Rectal smooth muscle tissue (tissue), 1 donor: ENCODE data around the gene RELL2.

Source experiments
- H3K27ac ChIP-seq: one replicate; pipeline ENCODE4 v1.7.0; 2013; ENCODE audit warnings: low read depth, low read length, inconsistent platforms
- H3K27me3 ChIP-seq: one replicate; pipeline ENCODE4 v1.7.0; 2013; ENCODE audit warnings: low read length; ENCODE audit not compliant: control insufficient read depth, insufficient read depth
- H3K36me3 ChIP-seq: one replicate; pipeline ENCODE4 v1.7.0; 2013; ENCODE audit warnings: low read length; ENCODE audit not compliant: control insufficient read depth, insufficient read depth
- H3K4me1 ChIP-seq: one replicate; pipeline ENCODE4 v1.7.0; 2013; ENCODE audit warnings: low read length; ENCODE audit not compliant: control insufficient read depth, insufficient read depth
- H3K4me3 ChIP-seq: one replicate; pipeline ENCODE4 v1.7.0; 2013; ENCODE audit warnings: low read length
- H3K9ac ChIP-seq: one replicate; pipeline ENCODE4 v1.7.0; 2013; ENCODE audit warnings: low read length

Gene RELL2

GRCh38 chr5:141630570-141631140, 6.1 kb upstream of the RELL2 start:
- Histone ChIP-seq H3K27me3 (no peaks in the 10 kb centered on the region), H3K4me3 (no peak overlapping the region), H3K4me1 (peaks cover 8% of the 10 kb centered on the region), H3K9ac (no peak overlapping the region), H3K27ac (no peak overlapping the region), H3K36me3 (peaks cover 27% of the 10 kb centered on the region)

GRCh38 chr5:141632650-141633049, 4.1 kb upstream of the RELL2 start:
- no peak overlapping the region for H3K9ac ChIP-seq
- peaks cover 18% of the 10 kb centered on the region for H3K4me1 ChIP-seq
- peaks cover 19% of the 10 kb centered on the region for H3K36me3 ChIP-seq
- H3K27me3 ChIP-seq, result no peaks in the 10 kb centered on the region
- no peak overlapping the region for H3K4me3 ChIP-seq
- H3K27ac ChIP-seq, result no peak overlapping the region

- Histone ChIP-seq H3K36me3 (peaks cover 8% of the 10 kb centered on the region), H3K9ac (no peak overlapping the region), H3K27ac (no peak overlapping the region), H3K4me1 (peaks cover 19% of the 10 kb centered on the region), H3K27me3 (no peaks in the 10 kb centered on the region), H3K4me3 (no peak overlapping the region)
Observed at GRCh38 chr5:141633871-141634561, 2.8 kb upstream of the RELL2 start.

- no peak overlapping the region for H3K27ac ChIP-seq
- H3K9ac ChIP-seq, result no peak overlapping the region
- H3K4me3 ChIP-seq, result no peak overlapping the region
Observed at GRCh38 chr5:141634720-141635119, 2.1 kb upstream of the RELL2 start.

GRCh38 chr5:141635646-141636045, 1.2 kb upstream of the RELL2 start:
- no peak overlapping the region for H3K9ac ChIP-seq
- peak overlapping the region; percentile 99 for H3K4me3 ChIP-seq
- peaks cover 19% of the 10 kb centered on the region for H3K4me1 ChIP-seq
- no peaks in the 10 kb centered on the region for H3K36me3 ChIP-seq
- H3K27ac ChIP-seq, result no peak overlapping the region
- no peaks in the 10 kb centered on the region for H3K27me3 ChIP-seq

More at GRCh38 chr5:141634720-141635119, 2.1 kb upstream of the RELL2 start:
- Histone ChIP-seq H3K4me1 (peaks cover 19% of the 10 kb centered on the region), H3K36me3 (peaks cover 2% of the 10 kb centered on the region), H3K27me3 (no peaks in the 10 kb centered on the region)

- peaks cover 19% of the 10 kb centered on the region for H3K4me1 ChIP-seq
- no peaks in the 10 kb centered on the region for H3K27me3 ChIP-seq
- H3K36me3 ChIP-seq, result no peaks in the 10 kb centered on the region
- peak overlapping the region; percentile 87 for H3K9ac ChIP-seq
- H3K27ac ChIP-seq, result peak overlapping the region; percentile 72
- peak overlapping the region; percentile 99 for H3K4me3 ChIP-seq
Observed at GRCh38 chr5:141636106-141636412, 738 bp upstream of the RELL2 start.

- no peak overlapping the region for H3K9ac ChIP-seq
- H3K4me3 ChIP-seq, result peak overlapping the region; percentile 99
- H3K36me3 ChIP-seq, result no peaks in the 10 kb centered on the region
- no peak overlapping the region for H3K27ac ChIP-seq
- H3K4me1 ChIP-seq, result peaks cover 19% of the 10 kb centered on the region
- H3K27me3 ChIP-seq, result no peaks in the 10 kb centered on the region
Observed at GRCh38 chr5:141637123-141637766, 448 bp downstream of the RELL2 start.

GRCh38 chr5:141637767-141638419, 1.1 kb downstream of the RELL2 start:
- Histone ChIP-seq H3K9ac (no peak overlapping the region), H3K4me3 (peak overlapping the region; percentile 99), H3K4me1 (peaks cover 19% of the 10 kb centered on the region), H3K27me3 (no peaks in the 10 kb centered on the region), H3K36me3 (no peaks in the 10 kb centered on the region), H3K27ac (no peak overlapping the region)

GRCh38 chr5:141638771-141639170, 2.0 kb downstream of the RELL2 start:
- no peak overlapping the region for H3K9ac ChIP-seq
- no peak overlapping the region for H3K4me3 ChIP-seq
- peaks cover 19% of the 10 kb centered on the region for H3K4me1 ChIP-seq
- no peaks in the 10 kb centered on the region for H3K27me3 ChIP-seq
- H3K27ac ChIP-seq, result no peak overlapping the region
- no peaks in the 10 kb centered on the region for H3K36me3 ChIP-seq

GRCh38 chr5:141639357-141640050, 2.7 kb downstream of the RELL2 start:
- Histone ChIP-seq H3K27ac (no peak overlapping the region), H3K27me3 (no peaks in the 10 kb centered on the region), H3K36me3 (no peaks in the 10 kb centered on the region), H3K4me3 (no peak overlapping the region), H3K9ac (no peak overlapping the region), H3K4me1 (peaks cover 19% of the 10 kb centered on the region)

- H3K9ac ChIP-seq, result no peak overlapping the region
- no peak overlapping the region for H3K27ac ChIP-seq
- peaks cover 17% of the 10 kb centered on the region for H3K4me1 ChIP-seq
- no peaks in the 10 kb centered on the region for H3K27me3 ChIP-seq
- H3K36me3 ChIP-seq, result no peaks in the 10 kb centered on the region
- H3K4me3 ChIP-seq, result no peak overlapping the region
Observed at GRCh38 chr5:141640051-141640415, 3.2 kb downstream of the RELL2 start.

- H3K4me1 ChIP-seq, result peaks cover 11% of the 10 kb centered on the region
- no peak overlapping the region for H3K27ac ChIP-seq
- no peaks in the 10 kb centered on the region for H3K27me3 ChIP-seq
- no peak overlapping the region for H3K9ac ChIP-seq
- no peak overlapping the region for H3K4me3 ChIP-seq
- peaks cover 2% of the 10 kb centered on the region for H3K36me3 ChIP-seq
Observed at GRCh38 chr5:141640698-141641097, 3.9 kb downstream of the RELL2 start.
